Measurements from ENCODE around the gene ZCCHC7. TPM values are rescaled to one million over a fixed set of nuclear protein-coding genes. Genes with fewer than 3 reads are reported as not detected.
"Not testable (repeated sequence)": the region's sequence is repeated elsewhere in the genome, so short reads cannot be mapped to it uniquely, and the experiment has no call there.

The ZCCHC7 gene
- total RNA-seq, 1 experiment from 2014 or later = 16.0 TPM

- DNase-seq (ENCODE audit: low read depth) = no peak
Observed at GRCh38 chr9:37251452-37251851, 131.1 kb downstream of the ZCCHC7 start.

GRCh38 chr9:37253377-37253937 lies 133.1 kb downstream of the ZCCHC7 start:
- DNase-seq (ENCODE audit: low read depth) = no peak

- no peak for DNase-seq (ENCODE audit: low read depth)
Observed at GRCh38 chr9:37255187-37255586, 134.8 kb downstream of the ZCCHC7 start.

- no peak for DNase-seq (ENCODE audit: low read depth)
Observed at GRCh38 chr9:37255944-37256862, 135.8 kb downstream of the ZCCHC7 start.

GRCh38 chr9:37259951-37260350 lies 139.6 kb downstream of the ZCCHC7 start:
- DNase-seq (ENCODE audit: low read depth) = no peak

- peak; percentile 15 for DNase-seq (ENCODE audit: low read depth)
Observed at GRCh38 chr9:37262410-37262809, 142.0 kb downstream of the ZCCHC7 start.

- DNase-seq (ENCODE audit: low read depth) = no peak
Observed at GRCh38 chr9:37264539-37264938, 144.2 kb downstream of the ZCCHC7 start.

- no peak for DNase-seq (ENCODE audit: low read depth)
Observed at GRCh38 chr9:37266630-37267029, 146.3 kb downstream of the ZCCHC7 start.

GRCh38 chr9:37269221-37269620 lies 148.8 kb downstream of the ZCCHC7 start:
- no peak for DNase-seq (ENCODE audit: low read depth)

- DNase-seq (ENCODE audit: low read depth) = peak; percentile 33
Observed at GRCh38 chr9:37271679-37272078, 151.3 kb downstream of the ZCCHC7 start.

GRCh38 chr9:37273595-37273994 lies 153.2 kb downstream of the ZCCHC7 start:
- DNase-seq (ENCODE audit: low read depth) = no peak

GRCh38 chr9:37281541-37281940 lies 161.2 kb downstream of the ZCCHC7 start:
- no peak for DNase-seq (ENCODE audit: low read depth)

- DNase-seq (ENCODE audit: low read depth) = peak; percentile 69
Observed at GRCh38 chr9:37283730-37284325, 163.5 kb downstream of the ZCCHC7 start.

GRCh38 chr9:37284636-37285035 lies 164.3 kb downstream of the ZCCHC7 start:
- no peak for DNase-seq (ENCODE audit: low read depth)

GRCh38 chr9:37286530-37287175 lies 166.3 kb downstream of the ZCCHC7 start:
- DNase-seq (ENCODE audit: low read depth) = no peak

GRCh38 chr9:37287317-37287716 lies 166.9 kb downstream of the ZCCHC7 start:
- no peak for DNase-seq (ENCODE audit: low read depth)

- no peak for DNase-seq (ENCODE audit: low read depth)
Observed at GRCh38 chr9:37289631-37290030, 169.3 kb downstream of the ZCCHC7 start.

- DNase-seq (ENCODE audit: low read depth) = no peak
Observed at GRCh38 chr9:37290366-37290939, 170.1 kb downstream of the ZCCHC7 start.

- peak; percentile 75 for DNase-seq (ENCODE audit: low read depth)
Observed at GRCh38 chr9:37290940-37291485, 170.6 kb downstream of the ZCCHC7 start.

- not testable (repeated sequence) for DNase-seq (ENCODE audit: low read depth)
Observed at GRCh38 chr9:37291612-37292238, 171.4 kb downstream of the ZCCHC7 start.

- DNase-seq (ENCODE audit: low read depth) = no peak
Observed at GRCh38 chr9:37292896-37293295, 172.5 kb downstream of the ZCCHC7 start.

Data from M059J (cell line).